ENCODE results near the gene TPO. TPM values are rescaled to one million over a fixed set of nuclear protein-coding genes. Genes with fewer than 3 reads are reported as not detected.
"Not testable (repeated sequence)": the region's sequence is repeated elsewhere in the genome, so short reads cannot be mapped to it uniquely, and the experiment has no call there.

The TPO gene
- polyA plus RNA-seq, 3 donors from 2014 or later, result not detected

DNA sequence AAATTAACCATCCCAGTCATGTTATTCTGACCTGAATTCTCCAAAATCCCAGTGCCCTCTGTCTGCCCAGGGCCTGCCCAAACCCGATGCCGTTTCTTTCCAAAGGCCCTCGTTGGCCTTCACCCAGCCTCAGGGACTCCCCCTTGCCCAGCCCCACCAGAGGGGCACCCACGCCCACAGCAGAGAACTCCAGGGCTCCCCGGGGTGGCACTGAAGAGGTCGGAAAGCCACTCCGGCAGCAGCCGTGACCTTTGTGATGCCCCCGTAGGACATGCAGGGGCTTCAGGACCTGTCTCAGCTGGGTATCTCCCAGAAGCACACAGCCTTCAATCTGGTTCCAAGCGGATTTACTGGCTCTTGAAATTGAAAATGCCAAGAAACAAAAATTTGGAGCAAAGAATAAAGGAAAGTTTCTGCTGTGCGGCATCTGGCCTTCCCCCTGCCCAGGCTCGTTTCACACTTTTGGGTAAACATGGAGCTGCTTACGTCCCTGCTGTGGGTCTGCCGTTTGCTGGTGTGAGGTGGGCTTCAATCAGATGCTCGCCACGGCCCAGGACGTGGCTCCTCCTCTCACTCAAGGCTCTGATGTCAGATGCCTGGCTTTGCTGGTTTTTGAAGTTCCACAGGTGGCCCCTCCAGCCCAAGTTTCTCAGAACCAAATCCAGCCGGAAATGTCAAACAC is 101.3 kb downstream of the TPO start:
- Mint-ChIP-seq H3K4me3 (no peak overlapping the region), H3K27me3 (ENCODE audit: low read depth in 3 of 3) (peaks cover 0 to 2% (median 0%) of the 10 kb centered on the region in 3 donors), H3K27ac (no peak overlapping the region), H3K9me3 (no peaks in the 10 kb centered on the region), H3K4me1 (peaks cover 8 to 16% of the 10 kb centered on the region in 2 donors), H3K36me3 (no peaks in the 10 kb centered on the region)
- DNase-seq, result no peak

DNA sequence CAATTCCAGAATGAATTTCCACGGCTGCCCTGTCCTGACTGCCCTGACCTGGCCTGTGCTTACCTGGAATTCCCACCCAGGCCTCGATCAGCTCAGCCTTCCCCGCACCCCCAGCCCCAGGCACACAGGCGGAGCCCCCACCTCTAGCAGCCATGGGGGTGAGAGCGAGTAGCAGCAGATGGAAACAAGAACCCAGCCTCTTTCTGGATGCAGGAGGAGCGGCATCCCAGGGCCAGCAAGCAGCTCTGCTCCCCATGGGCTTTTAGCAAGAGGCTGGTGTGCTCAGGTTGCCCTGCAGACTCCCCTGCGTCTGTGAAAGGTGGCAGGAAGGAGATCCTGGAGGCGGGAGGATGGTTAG is 101.8 kb downstream of the TPO start:
- H3K36me3 Mint-ChIP-seq, result no peaks in the 10 kb centered on the region

GRCh38 chr2:1515986-1516797 is 102.9 kb downstream of the TPO start:
- Mint-ChIP-seq H3K4me1 (peaks cover 5 to 14% of the 10 kb centered on the region in 2 donors), H3K27ac (no peak overlapping the region), H3K4me3 (no peak overlapping the region), H3K36me3 (no peaks in the 10 kb centered on the region), H3K27me3 (ENCODE audit: low read depth in 3 of 3) (peaks cover 0 to 2% (median 0%) of the 10 kb centered on the region in 3 donors), H3K9me3 (no peaks in the 10 kb centered on the region)
- DNase-seq, result no peak

More for the DNA sequence above, 101.8 kb downstream of the TPO start:
- Mint-ChIP-seq H3K4me3 (no peak overlapping the region), H3K27me3 (ENCODE audit: low read depth in 3 of 3) (peaks cover 0 to 2% (median 0%) of the 10 kb centered on the region in 3 donors), H3K4me1 (peaks cover 5 to 14% of the 10 kb centered on the region in 2 donors), H3K27ac (no peak overlapping the region), H3K9me3 (no peaks in the 10 kb centered on the region)
- no peak for DNase-seq

DNA sequence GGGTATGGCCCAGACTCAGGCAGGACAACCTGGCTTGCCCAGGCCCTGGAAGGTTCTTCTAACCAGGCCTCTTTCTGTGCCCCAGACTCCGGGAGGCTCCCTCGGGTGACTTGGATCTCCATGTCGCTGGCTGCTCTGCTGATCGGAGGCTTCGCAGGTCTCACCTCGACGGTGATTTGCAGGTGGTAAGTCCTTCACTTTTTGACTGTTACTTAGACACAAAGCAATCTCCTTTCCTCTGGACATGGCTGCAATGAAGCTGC is 103.5 kb downstream of the TPO start:
- no peaks in the 10 kb centered on the region for H3K9me3 Mint-ChIP-seq
- H3K4me1 Mint-ChIP-seq, result peaks cover 5 to 14% of the 10 kb centered on the region in 2 donors
- H3K27ac Mint-ChIP-seq, result no peak overlapping the region
- peaks cover 0 to 2% (median 0%) of the 10 kb centered on the region in 3 donors for H3K27me3 Mint-ChIP-seq (ENCODE audit: low read depth in 3 of 3)
- DNase-seq, result no peak
- H3K4me3 Mint-ChIP-seq, result no peak overlapping the region
- H3K36me3 Mint-ChIP-seq, result no peaks in the 10 kb centered on the region

DNA sequence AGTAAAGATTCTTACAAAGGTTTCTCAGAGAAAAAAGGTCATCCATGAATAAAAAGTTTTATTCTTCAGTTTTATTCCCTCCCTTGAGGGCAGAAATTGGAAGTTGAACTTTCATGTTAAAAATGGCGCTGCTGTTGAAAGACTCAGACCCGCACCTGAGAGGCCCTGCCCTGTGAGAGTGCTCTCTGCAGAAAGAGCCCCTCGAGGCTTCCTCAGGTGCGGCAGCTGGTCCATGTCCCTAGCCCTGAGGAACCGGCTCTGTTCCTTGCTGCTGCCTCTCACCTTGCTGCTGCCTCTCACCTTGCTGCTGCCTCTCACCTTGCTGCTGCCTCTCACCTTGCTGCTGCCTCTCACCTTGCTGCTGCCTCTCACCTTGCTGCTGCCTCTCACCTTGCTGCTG is 104.0 kb downstream of the TPO start:
- H3K4me3 Mint-ChIP-seq; H3K9me3 Mint-ChIP-seq; H3K27me3 Mint-ChIP-seq (ENCODE audit: low read depth in 3 of 3); DNase-seq; H3K27ac Mint-ChIP-seq; H3K36me3 Mint-ChIP-seq: not testable (repeated sequence)
- peaks cover 5 to 14% of the 10 kb centered on the region in 2 donors for H3K4me1 Mint-ChIP-seq

DNA sequence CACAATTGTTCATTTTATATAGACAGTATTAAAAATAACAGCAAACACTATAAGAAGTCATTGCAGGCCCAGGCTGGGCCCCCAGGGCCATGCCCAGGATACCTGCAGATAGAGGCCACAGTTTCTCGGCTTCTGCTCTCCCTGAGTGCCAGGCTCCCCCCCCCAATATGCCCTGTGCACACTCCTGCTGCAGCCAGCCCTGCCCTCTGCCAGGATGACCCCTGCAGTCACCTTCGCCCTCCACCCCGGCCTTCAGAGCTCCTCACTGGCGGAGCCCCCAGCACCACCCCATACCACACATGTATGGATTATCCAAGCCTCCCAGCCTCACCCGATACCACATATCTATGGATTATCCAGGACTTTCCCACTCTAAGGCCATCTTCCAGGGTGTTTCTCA is 104.5 kb downstream of the TPO start:
- H3K4me3 Mint-ChIP-seq, result no peak overlapping the region
- H3K27ac Mint-ChIP-seq, result no peak overlapping the region
- H3K27me3 Mint-ChIP-seq (ENCODE audit: low read depth in 3 of 3), result peaks cover 0 to 2% (median 0%) of the 10 kb centered on the region in 3 donors
- peaks cover 5 to 14% of the 10 kb centered on the region in 2 donors for H3K4me1 Mint-ChIP-seq
- no peaks in the 10 kb centered on the region for H3K9me3 Mint-ChIP-seq
- H3K36me3 Mint-ChIP-seq, result no peaks in the 10 kb centered on the region
- no peak for DNase-seq

DNA sequence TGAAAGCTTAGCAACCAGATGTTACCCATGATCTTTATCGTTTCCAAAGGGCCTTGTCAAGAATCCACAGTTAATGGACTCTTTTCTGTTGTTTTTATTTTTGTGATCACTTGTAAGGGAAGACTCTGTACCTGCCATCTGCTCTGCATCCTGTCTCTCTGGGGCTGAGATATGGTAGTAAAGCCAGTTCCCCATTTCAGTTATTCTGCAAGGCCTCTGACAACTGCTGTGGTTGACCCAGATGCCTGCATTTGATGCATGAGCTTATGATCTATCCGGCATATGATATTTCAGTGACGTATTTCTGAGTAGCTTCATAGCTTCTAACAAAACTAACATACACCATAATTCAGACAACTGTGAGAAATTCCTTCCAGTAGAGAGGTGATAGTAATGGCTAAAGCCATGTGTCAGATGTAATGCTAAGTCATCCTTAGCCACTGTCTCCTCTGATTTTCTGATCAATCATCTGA is 105.1 kb downstream of the TPO start:
- H3K27ac Mint-ChIP-seq, result no peak overlapping the region
- peaks cover 5 to 14% of the 10 kb centered on the region in 2 donors for H3K4me1 Mint-ChIP-seq
- H3K9me3 Mint-ChIP-seq, result no peaks in the 10 kb centered on the region
- DNase-seq, result no peak
- no peaks in the 10 kb centered on the region for H3K36me3 Mint-ChIP-seq
- no peak overlapping the region for H3K4me3 Mint-ChIP-seq
- H3K27me3 Mint-ChIP-seq (ENCODE audit: low read depth in 3 of 3), result peaks cover 0 to 2% (median 0%) of the 10 kb centered on the region in 3 donors

DNA sequence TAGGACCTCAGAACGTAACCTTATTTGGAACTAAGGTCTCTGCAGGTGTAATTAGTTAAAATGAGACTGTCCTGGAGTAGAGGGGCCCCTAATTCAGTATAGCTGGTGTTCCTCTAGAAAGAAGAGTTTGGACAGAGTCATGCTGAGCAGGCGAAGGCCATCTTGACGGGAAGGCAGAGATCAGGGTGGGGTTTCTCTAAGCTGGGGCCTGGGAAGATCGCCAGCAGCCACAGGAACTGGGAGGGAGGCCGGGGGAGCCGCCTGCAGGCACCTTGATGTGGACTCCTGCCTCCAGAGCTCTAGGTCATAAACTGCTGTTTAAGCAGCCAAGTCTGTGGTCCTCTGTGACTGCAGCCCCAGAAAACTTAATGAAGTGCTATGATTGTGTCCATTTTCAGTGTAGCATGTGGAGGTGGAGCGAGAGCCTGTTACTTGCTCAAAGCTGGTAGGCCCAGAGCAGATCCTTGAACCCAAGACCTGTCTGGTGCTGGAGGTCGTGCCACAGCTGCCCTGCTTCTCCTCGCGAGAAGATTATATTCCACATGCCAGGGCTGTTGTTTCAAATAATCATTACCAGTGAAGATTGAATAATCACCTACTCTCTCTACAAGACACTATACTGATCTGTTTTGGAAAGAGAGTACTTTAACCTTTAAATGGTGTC is 105.7 kb downstream of the TPO start:
- no peak for DNase-seq
- H3K27ac Mint-ChIP-seq, result no peak overlapping the region
- no peak overlapping the region for H3K4me3 Mint-ChIP-seq
- no peaks in the 10 kb centered on the region for H3K9me3 Mint-ChIP-seq
- no peaks in the 10 kb centered on the region for H3K36me3 Mint-ChIP-seq
- H3K27me3 Mint-ChIP-seq (ENCODE audit: low read depth in 3 of 3), result peaks cover 0 to 2% (median 0%) of the 10 kb centered on the region in 3 donors
- peaks cover 5 to 14% of the 10 kb centered on the region in 2 donors for H3K4me1 Mint-ChIP-seq

DNA sequence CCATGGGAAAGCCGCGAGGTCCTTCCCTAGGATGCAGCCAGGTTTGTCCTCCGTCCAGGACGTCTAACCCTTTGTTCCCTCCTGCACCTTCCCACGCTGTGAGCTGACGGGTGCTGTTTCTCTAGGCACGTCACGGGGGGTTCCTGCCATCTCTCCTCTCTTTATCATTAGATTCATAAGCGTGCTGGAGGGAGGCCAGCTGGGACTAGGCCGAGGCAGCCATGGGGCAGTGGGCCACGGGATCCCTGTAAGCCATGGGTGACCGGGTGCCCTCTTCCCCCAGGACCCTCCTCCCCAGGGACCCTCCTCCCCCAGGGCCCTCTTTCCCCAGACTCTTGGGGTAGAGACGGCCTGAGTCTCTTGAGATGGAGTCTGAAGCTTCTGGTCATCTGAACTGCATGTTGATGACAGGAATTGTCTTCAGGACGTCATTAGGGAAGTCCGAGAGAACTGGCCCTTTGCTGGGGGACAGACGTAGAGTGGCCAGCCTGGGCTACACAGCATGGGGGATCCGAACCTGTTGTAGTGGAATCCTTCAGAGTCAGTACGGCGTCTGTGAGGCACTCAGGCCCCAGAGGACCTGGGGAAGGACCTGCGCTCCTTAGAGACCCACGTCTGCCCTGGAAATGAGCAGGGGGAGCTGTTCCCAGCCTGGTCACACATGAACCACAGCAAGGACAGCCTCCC is 108.1 kb downstream of the TPO start:
- H3K9me3 Mint-ChIP-seq, result no peaks in the 10 kb centered on the region
- H3K4me1 Mint-ChIP-seq, result peaks cover 5 to 14% of the 10 kb centered on the region in 2 donors
- peaks cover 0 to 2% (median 0%) of the 10 kb centered on the region in 3 donors for H3K27me3 Mint-ChIP-seq (ENCODE audit: low read depth in 3 of 3)
- no peak overlapping the region for H3K27ac Mint-ChIP-seq
- H3K4me3 Mint-ChIP-seq, result no peak overlapping the region
- no peaks in the 10 kb centered on the region for H3K36me3 Mint-ChIP-seq
- no peak for DNase-seq

DNA sequence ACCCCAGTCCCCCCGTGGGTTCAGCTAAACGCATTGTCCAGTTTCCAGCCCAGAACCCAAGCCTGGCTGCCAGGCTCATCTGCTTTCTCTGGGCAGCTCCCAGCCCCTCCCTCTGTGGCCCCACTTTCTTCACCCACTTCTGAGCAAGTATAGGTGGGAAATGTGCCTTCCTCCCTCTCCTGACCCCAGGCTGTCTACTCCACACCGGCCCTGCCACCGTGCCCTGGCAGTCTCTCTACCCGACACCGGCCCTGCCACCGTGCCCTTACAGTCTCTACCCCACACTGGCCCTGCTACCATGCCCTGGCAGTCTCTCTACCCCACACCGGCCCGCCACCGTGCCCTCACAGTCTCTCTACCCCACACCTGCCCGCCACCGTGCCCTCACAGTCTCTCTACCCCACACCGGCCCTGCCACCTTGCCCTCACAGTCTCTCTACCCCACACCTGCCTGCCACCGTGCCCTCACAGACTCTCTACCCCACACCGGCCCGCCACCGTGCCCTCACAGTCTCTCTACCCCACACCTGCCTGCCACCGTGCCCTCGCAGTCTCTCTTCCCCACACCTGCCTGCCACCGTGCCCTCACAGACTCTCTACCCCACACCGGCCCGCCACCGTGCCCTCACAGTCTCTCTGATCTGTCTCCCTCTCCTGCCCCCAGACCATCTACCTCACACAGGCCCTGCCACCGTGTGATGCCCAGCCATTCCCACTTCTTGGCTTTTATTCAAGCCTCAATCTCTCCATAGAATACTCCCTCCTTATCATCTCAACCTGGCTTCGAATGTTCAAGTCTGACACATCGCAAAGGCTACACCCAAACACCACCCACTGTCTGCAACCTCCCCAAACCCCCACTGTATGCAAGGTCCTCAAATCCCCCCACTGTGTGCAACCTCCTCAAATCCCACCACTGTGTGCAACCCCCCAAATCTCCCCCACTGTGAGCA is 108.9 kb downstream of the TPO start:
- H3K36me3 Mint-ChIP-seq, result no peaks in the 10 kb centered on the region
- H3K4me1 Mint-ChIP-seq, result peaks cover 5 to 14% of the 10 kb centered on the region in 2 donors
- H3K9me3 Mint-ChIP-seq, result no peaks in the 10 kb centered on the region
- H3K4me3 Mint-ChIP-seq, result no peak overlapping the region
- H3K27me3 Mint-ChIP-seq (ENCODE audit: low read depth in 3 of 3), result peaks cover 0 to 2% (median 0%) of the 10 kb centered on the region in 3 donors
- no peak overlapping the region for H3K27ac Mint-ChIP-seq
- DNase-seq, result no peak

GRCh38 chr2:1527153-1527992 is 114.1 kb downstream of the TPO start:
- Mint-ChIP-seq H3K36me3 (no peaks in the 10 kb centered on the region), H3K27me3 (ENCODE audit: low read depth in 3 of 3) (no peaks in the 10 kb centered on the region), H3K4me1 (no peaks in the 10 kb centered on the region), H3K27ac (no peak overlapping the region), H3K9me3 (no peaks in the 10 kb centered on the region), H3K4me3 (no peak overlapping the region)
- DNase-seq, result no peak

DNA sequence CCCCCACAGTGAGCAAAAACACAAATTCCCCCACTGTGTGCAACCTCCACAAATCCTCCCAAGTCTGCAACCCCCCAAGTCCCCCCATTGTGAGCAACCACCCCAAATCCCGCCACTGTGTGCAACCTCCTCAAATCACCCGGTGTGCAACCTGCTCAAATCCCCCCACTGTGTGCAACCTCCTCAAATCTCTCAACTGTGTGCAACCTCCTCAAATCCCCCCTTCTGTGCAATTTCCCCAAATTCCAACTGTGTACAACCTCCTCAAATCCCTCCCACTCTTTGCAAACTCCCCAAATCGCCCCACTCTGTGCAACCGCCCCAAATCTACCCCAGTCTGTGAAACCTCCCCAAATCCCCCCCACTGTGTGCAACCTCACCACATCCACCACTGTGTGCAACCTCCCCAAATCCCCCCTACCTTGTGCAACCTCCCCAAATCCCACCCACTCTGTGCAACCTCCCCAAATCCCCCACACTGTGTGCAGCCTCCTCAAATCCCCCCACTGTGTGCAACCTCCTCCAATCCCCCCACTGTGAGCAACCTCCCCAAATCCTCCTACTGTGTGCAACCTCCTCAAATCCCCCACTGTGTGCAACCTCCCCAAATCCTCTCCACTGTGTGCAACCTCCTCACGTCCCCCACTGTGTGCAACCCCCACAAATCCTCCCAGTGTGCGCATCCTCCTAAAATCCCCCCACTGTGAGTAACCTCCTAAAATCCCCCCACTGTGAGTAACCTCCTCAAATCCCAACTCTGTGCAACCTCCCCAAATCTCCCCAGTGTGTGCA is 115.2 kb downstream of the TPO start:
- Mint-ChIP-seq H3K4me1 (no peaks in the 10 kb centered on the region), H3K36me3 (no peaks in the 10 kb centered on the region), H3K4me3 (no peak overlapping the region), H3K9me3 (no peaks in the 10 kb centered on the region), H3K27me3 (ENCODE audit: low read depth in 3 of 3) (no peaks in the 10 kb centered on the region), H3K27ac (no peak overlapping the region)
- DNase-seq, result no peak
